H1 (cell line): ENCODE data around the gene COMMD1. TPM values are rescaled to one million over a fixed set of nuclear protein-coding genes. Genes with fewer than 3 reads are reported as not detected.

Experiments used
- CBX8 ChIP-seq: fragments of 300-800, 300-1000 bp; sonication (generic); IDR thresholded peaks from 2 replicates; pipeline ENCODE4 v1.7.1; 2016; ENCODE audit warnings: low read depth, low read length, borderline replicate concordance
- GABPA ChIP-seq: IDR thresholded peaks from 2 replicates; pipeline ENCODE4 v1.6.1; 2011; ENCODE audit warnings: mild to moderate bottlenecking, low read length, moderate library complexity, borderline replicate concordance; ENCODE audit not compliant: insufficient read depth
- MAFK ChIP-seq: IDR thresholded peaks from 2 replicates; pipeline ENCODE4 v1.6.1; 2012; ENCODE audit warnings: low read depth, mild to moderate bottlenecking, improper control_type of control experiment, low read length
- polyA plus RNA-seq, 7 experiments: library from polyadenylated mRNA; depleted of rRNA in 3 of 7; stranded (reverse) in 5 of 7; unstranded in 2 of 7; fragments of >200 nt in 5 of 7; fragments of 200-250 nt in 2 of 7; gene quantifications; 1 replicate in 5 of 7; 2 replicates in 1 of 7; 4 replicates in 1 of 7; pipeline versions ENCODE4 v1.2.1 to v1.2.3, GENCODE V29; 2011 to 2013; ENCODE audit warnings: missing spikeins in 2 of 7, mixed read lengths in 2 of 7
- total RNA-seq: library from RNA; stranded (reverse); fragmentation: NEBNext Ultra II Directional; extraction: Animal tissue kit (Norgen Biotek cat#: 25700); gene quantifications from 2 replicates; pipeline ENCODE4 v1.2.1, GENCODE V29; 2021

COMMD1 gene
- total and polyA plus RNA-seq, 2 of the 8 experiments (the other 6 are each of a cell fraction or from before 2014, with no cell fraction given): 23.5 to 28.3 TPM

DNA sequence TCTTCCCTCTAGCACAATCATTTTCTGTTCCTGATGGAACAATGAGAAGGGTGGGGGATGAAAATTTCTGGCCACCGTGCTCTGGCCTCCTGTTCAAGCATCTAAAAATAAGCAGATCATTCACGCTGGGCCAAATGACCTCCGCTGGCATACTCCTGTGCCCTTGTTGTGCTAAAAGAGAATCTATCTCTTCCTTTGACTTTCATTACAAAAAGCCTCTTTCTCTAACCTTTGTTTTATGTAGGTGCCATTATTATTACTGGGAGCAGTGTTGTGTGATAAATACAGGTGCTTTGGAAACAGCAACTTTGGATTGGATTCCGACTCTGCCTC is 245.8 kb downstream of the COMMD1 start (continued):
- TF ChIP-seq MAFK: no peak
- TF ChIP-seq GABPA: no peak
- TF ChIP-seq CBX8: no peak
- TF ChIP-seq, all 59 proteins: peak for 0
